Keratinocyte (primary cell): ENCODE results near the gene KCNB1. TPM values are rescaled to one million over a fixed set of nuclear protein-coding genes. Genes with fewer than 3 reads are reported as not detected.
A peak's percentile ranks its signal among the peaks of the same experiment; 100 is the strongest.

ENCODE experiments used
- DNase-seq: peaks from one replicate; pipeline ENCODE4 v3.0.0-alpha.2; 2011; ENCODE audit warnings: low read depth, missing footprints, low spot score
- FAIRE-seq: peaks from 2 replicates; lab custom pipeline; 2011; peaks lifted over from hg19 to GRCh38; lab: Jason Lieb, UNC
- H2AFZ ChIP-seq: 2 replicates; pipeline ENCODE4 v1.6.0; 2012; ENCODE audit warnings: low read length, control low read depth, inconsistent platforms; ENCODE audit not compliant: control insufficient read depth
- H3K27ac ChIP-seq: 2 replicates; pipeline ENCODE4 v1.5.1; 2011; ENCODE audit warnings: low read length; ENCODE audit not compliant: control insufficient read depth, insufficient read depth
- H3K27me3 ChIP-seq: 3 replicates; pipeline ENCODE4 v1.6.0; 2011; ENCODE audit warnings: low read length; ENCODE audit not compliant: control insufficient read depth, insufficient read depth; ENCODE audit errors: extremely low read depth
- H3K36me3 ChIP-seq, 2 experiments: 2 replicates in 1 of 2; 3 replicates in 1 of 2; pipeline ENCODE4 v1.5.1; 2011; ENCODE audit warnings: low read length in 2 of 2, mild to moderate bottlenecking in 1 of 2; ENCODE audit not compliant: control insufficient read depth in 2 of 2, insufficient read depth in 2 of 2; ENCODE audit errors: extremely low read depth in 1 of 2
- H3K4me1 ChIP-seq: 3 replicates; pipeline ENCODE4 v1.5.1; 2011; ENCODE audit warnings: low read length; ENCODE audit not compliant: control insufficient read depth, insufficient read depth; ENCODE audit errors: extremely low read depth
- H3K4me2 ChIP-seq: 3 replicates; pipeline ENCODE4 v1.6.0; 2011; ENCODE audit warnings: low read depth, low read length; ENCODE audit not compliant: control insufficient read depth, insufficient read depth; ENCODE audit errors: extremely low read depth
- H3K4me3 ChIP-seq, 3 experiments: fragments of 200-600 bp in 1 of 3; sonication (generic) in 1 of 3; 2 replicates in 2 of 3; 3 replicates in 1 of 3; pipeline ENCODE4 v1.5.1; 2011 to 2016; ENCODE audit warnings: low read length in 3 of 3, mild to moderate bottlenecking in 3 of 3, control low read depth in 2 of 3, inconsistent platforms in 1 of 3, low read depth in 1 of 3, mixed read lengths in 1 of 3, mixed run types in 1 of 3, moderate library complexity in 1 of 3; ENCODE audit not compliant: control insufficient read depth in 2 of 3, insufficient read depth in 2 of 3; ENCODE audit errors: extremely low read depth in 1 of 3
- H3K79me2 ChIP-seq: 2 replicates; pipeline ENCODE4 v1.6.0; 2012; ENCODE audit warnings: low read length; ENCODE audit not compliant: control insufficient read depth, insufficient read depth
- H3K9ac ChIP-seq: 3 replicates; pipeline ENCODE4 v1.6.0; 2011; ENCODE audit warnings: low read length; ENCODE audit not compliant: control insufficient read depth, insufficient read depth; ENCODE audit errors: extremely low read depth
- H3K9me1 ChIP-seq: 3 replicates; pipeline ENCODE4 v1.6.0; 2011; ENCODE audit warnings: low read length; ENCODE audit not compliant: control insufficient read depth, insufficient read depth; ENCODE audit errors: extremely low read depth
- H3K9me3 ChIP-seq: 2 replicates; pipeline ENCODE4 v1.5.1; 2012; ENCODE audit warnings: low read depth, low read length; ENCODE audit not compliant: control insufficient read depth
- H4K20me1 ChIP-seq: 3 replicates; pipeline ENCODE4 v1.6.0; 2011; ENCODE audit warnings: low read length; ENCODE audit not compliant: control insufficient read depth, insufficient read depth; ENCODE audit errors: extremely low read depth
- EZH2 ChIP-seq: IDR thresholded peaks from one replicate; pipeline ENCODE4 v1.6.1; 2012; ENCODE audit warnings: inconsistent platforms, mild to moderate bottlenecking, low read length, moderate library complexity
- dilution Hi-C: fragments of 300-500 bp; cut with MboI; formaldehyde crosslinking; loops from one replicate; pipeline ENCODE4 v1.7.0; 2020; ENCODE audit warnings: low sequenced_read_pairs; ENCODE audit not compliant: extremely low pct_ligation_motif_present
- polyA plus RNA-seq, 5 experiments: library from polyadenylated mRNA; depleted of rRNA in 3 of 5; stranded (reverse) in 3 of 5; stranded (forward) in 1 of 5; unstranded in 1 of 5; fragments of >200 nt; gene quantifications; 1 replicate in 1 of 5; 2 replicates in 3 of 5; 3 replicates in 1 of 5; pipeline versions ENCODE4 v1.2.1 to v1.2.3, GENCODE V29; 2011 to 2012; ENCODE audit warnings: missing spikeins in 2 of 5, low read depth in 1 of 5, low replicate concordance in 1 of 5
- TF ChIP-seq, protein P1 (sequence below), 3 experiments: IDR thresholded peaks in 1 of 3; conservative IDR thresholded peaks in 1 of 3; optimal IDR thresholded peaks in 1 of 3; 2 replicates in 2 of 3; 3 replicates in 1 of 3; pipeline versions ENCODE3 to v1.5.1; 2011; ENCODE audit warnings: low read length in 3 of 3, mild to moderate bottlenecking in 3 of 3, moderate library complexity in 2 of 3, control low read depth in 1 of 3, inconsistent platforms in 1 of 3; ENCODE audit not compliant: insufficient read depth in 2 of 3; ENCODE audit errors: extremely low read depth in 1 of 3

Gene KCNB1
- polyA plus RNA-seq, 1 donor (not counting 4 experiments of a cell fraction or from before 2014, with no cell fraction given): not detected

- no peak for FAIRE-seq
- Histone ChIP-seq H3K27ac (no peak overlapping the region), H3K4me3 (no peak overlapping the region)
Measured at GRCh38 chr20:49318091-49318429, 164.4 kb downstream of the KCNB1 start.

GRCh38 chr20:49316704-49317103, 165.8 kb downstream of the KCNB1 start:
- no peak overlapping the region for H3K4me3 ChIP-seq
- no peak overlapping the region for H3K4me2 ChIP-seq
- FAIRE-seq (no peak), DNase-seq (no peak)
- H3K9ac ChIP-seq: no peak overlapping the region
- H3K9me3 ChIP-seq: no peaks in the 10 kb centered on the region
- H3K9me1 ChIP-seq: no peaks in the 10 kb centered on the region
- H4K20me1 ChIP-seq: no peaks in the 10 kb centered on the region
- H3K79me2 ChIP-seq: no peaks in the 10 kb centered on the region
- peaks cover 57% of the 10 kb centered on the region for H3K27me3 ChIP-seq
- H2AFZ ChIP-seq: no peak overlapping the region
- dilution Hi-C loops: no loop called here
- no peak overlapping the region for H3K27ac ChIP-seq
- H3K4me1 ChIP-seq: peaks cover 4% of the 10 kb centered on the region
- no peak for TF ChIP-seq EZH2
- TF ChIP-seq, protein P1, sequence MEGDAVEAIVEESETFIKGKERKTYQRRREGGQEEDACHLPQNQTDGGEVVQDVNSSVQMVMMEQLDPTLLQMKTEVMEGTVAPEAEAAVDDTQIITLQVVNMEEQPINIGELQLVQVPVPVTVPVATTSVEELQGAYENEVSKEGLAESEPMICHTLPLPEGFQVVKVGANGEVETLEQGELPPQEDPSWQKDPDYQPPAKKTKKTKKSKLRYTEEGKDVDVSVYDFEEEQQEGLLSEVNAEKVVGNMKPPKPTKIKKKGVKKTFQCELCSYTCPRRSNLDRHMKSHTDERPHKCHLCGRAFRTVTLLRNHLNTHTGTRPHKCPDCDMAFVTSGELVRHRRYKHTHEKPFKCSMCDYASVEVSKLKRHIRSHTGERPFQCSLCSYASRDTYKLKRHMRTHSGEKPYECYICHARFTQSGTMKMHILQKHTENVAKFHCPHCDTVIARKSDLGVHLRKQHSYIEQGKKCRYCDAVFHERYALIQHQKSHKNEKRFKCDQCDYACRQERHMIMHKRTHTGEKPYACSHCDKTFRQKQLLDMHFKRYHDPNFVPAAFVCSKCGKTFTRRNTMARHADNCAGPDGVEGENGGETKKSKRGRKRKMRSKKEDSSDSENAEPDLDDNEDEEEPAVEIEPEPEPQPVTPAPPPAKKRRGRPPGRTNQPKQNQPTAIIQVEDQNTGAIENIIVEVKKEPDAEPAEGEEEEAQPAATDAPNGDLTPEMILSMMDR (optimal IDR thresholded peaks at IDR 0.05 in 1 of 3, IDR thresholded peaks at IDR 0.05 in 1 of 3, conservative IDR thresholded peaks at IDR 0.05 in 1 of 3; ENCODE audit: extremely low read depth in 1 of 3, insufficient read depth in 2 of 3, low read length in 3 of 3): no peak
- H3K36me3 ChIP-seq: no peaks in the 10 kb centered on the region

More at GRCh38 chr20:49318091-49318429, 164.4 kb downstream of the KCNB1 start:
- Histone ChIP-seq H3K9me1 (no peaks in the 10 kb centered on the region), H3K27me3 (peaks cover 57% of the 10 kb centered on the region), H4K20me1 (no peaks in the 10 kb centered on the region), H3K4me1 (peaks cover 4% of the 10 kb centered on the region), H3K4me2 (no peak overlapping the region), H3K9ac (no peak overlapping the region), H3K79me2 (no peaks in the 10 kb centered on the region), H3K9me3 (no peaks in the 10 kb centered on the region), H2AFZ (no peak overlapping the region), H3K36me3 (no peaks in the 10 kb centered on the region)
- dilution Hi-C loops: no loop called here
- peak; percentile 84 for TF ChIP-seq EZH2
- TF ChIP-seq, protein P1 (optimal IDR thresholded peaks at IDR 0.05 in 1 of 3, IDR thresholded peaks at IDR 0.05 in 1 of 3, conservative IDR thresholded peaks at IDR 0.05 in 1 of 3; ENCODE audit: extremely low read depth in 1 of 3, insufficient read depth in 2 of 3, low read length in 3 of 3): no peak
- no peak for DNase-seq
